Endothelial cell of umbilical vein (primary cell): ENCODE measurements around the gene COL20A1. TPM values are rescaled to one million over a fixed set of nuclear protein-coding genes. Genes with fewer than 3 reads are reported as not detected.

Source experiments
- BruUV-seq: library from RNA; stranded (reverse); fragments of 400-500 nt; replicated peaks from 2 replicates; lab custom pipeline; 2021; lab: Mats Ljungman, UMichigan
- CTCF ChIA-PET: fragments of 300-600, 350-600 bp; sonication (Branson Sonifier 250); formaldehyde crosslinking; loops from one replicate; lab custom pipeline; 2021; ENCODE audit warnings: antibody characterized with exemption, inconsistent platforms; lab: Charles Lee
- POLR2A ChIA-PET: fragments of 300-600, 350-600 bp; sonication (Branson Sonifier 250); formaldehyde crosslinking; loops from one replicate; lab custom pipeline; 2021; ENCODE audit warnings: antibody characterized with exemption, inconsistent platforms; lab: Charles Lee
- DNase-seq: peaks from one replicate; pipeline ENCODE4 v3.0.0-alpha.2; 2011; ENCODE audit warnings: low read depth, low spot score
- FAIRE-seq: peaks from 2 replicates; lab custom pipeline; 2011; peaks lifted over from hg19 to GRCh38; lab: Jason Lieb, UNC
- H2AFZ ChIP-seq: 2 replicates; pipeline ENCODE4 v1.6.0; 2012; ENCODE audit warnings: low read depth, low read length, control low read depth, inconsistent platforms
- H3K27ac ChIP-seq: 2 replicates; pipeline ENCODE4 v1.5.1; 2011; ENCODE audit warnings: low read depth, mild to moderate bottlenecking, control low read depth, low read length, moderate library complexity; ENCODE audit not compliant: insufficient read depth
- H3K27me3 ChIP-seq, 2 experiments: 2 replicates each; pipeline versions ENCODE4 v1.6.0 to v1.6.1; 2011; ENCODE audit warnings: low read length in 2 of 2, mixed read lengths in 1 of 2; ENCODE audit not compliant: control insufficient read depth in 2 of 2, insufficient read depth in 2 of 2
- H3K36me3 ChIP-seq, 2 experiments: 2 replicates in 1 of 2; 3 replicates in 1 of 2; pipeline ENCODE4 v1.5.1; 2011; ENCODE audit warnings: low read length in 2 of 2, mild to moderate bottlenecking in 1 of 2, moderate library complexity in 1 of 2; ENCODE audit not compliant: control insufficient read depth in 2 of 2, insufficient read depth in 2 of 2; ENCODE audit errors: extremely low read depth in 1 of 2
- H3K4me1 ChIP-seq: 3 replicates; pipeline ENCODE4 v1.5.1; 2011; ENCODE audit warnings: mild to moderate bottlenecking, low read length; ENCODE audit not compliant: control insufficient read depth, insufficient read depth; ENCODE audit errors: extremely low read depth
- H3K4me2 ChIP-seq: 2 replicates; pipeline ENCODE4 v1.6.1; 2011; ENCODE audit warnings: low read length, control low read depth, mixed read lengths; ENCODE audit not compliant: insufficient read depth
- H3K4me3 ChIP-seq, 3 experiments: fragments of 200-600 bp in 1 of 3; sonication (generic), shearing (Covaris generic) in 1 of 3; replicated peaks in 1 of 3; 2 replicates each; pipeline ENCODE4 v1.5.1; 2011 to 2016; ENCODE audit warnings: control low read depth in 3 of 3, low read length in 3 of 3, mild to moderate bottlenecking in 2 of 3, inconsistent platforms in 1 of 3, low read depth in 1 of 3, moderate library complexity in 1 of 3; ENCODE audit not compliant: insufficient read depth in 1 of 3
- H3K79me2 ChIP-seq: 2 replicates; pipeline ENCODE4 v1.6.0; 2012; ENCODE audit warnings: low read length, inconsistent platforms; ENCODE audit not compliant: control insufficient read depth, insufficient read depth
- H3K9ac ChIP-seq: replicated peaks from 2 replicates; pipeline ENCODE3; 2011; ENCODE audit warnings: low read length, control low read depth; ENCODE audit not compliant: insufficient read depth; ENCODE audit errors: extremely low read depth
- H3K9me1 ChIP-seq: replicated peaks from 3 replicates; pipeline ENCODE4 v1.6.0; 2011; ENCODE audit warnings: mild to moderate bottlenecking, low read length; ENCODE audit not compliant: control insufficient read depth, insufficient read depth; ENCODE audit errors: extremely low read depth
- H3K9me3 ChIP-seq: replicated peaks from 2 replicates; pipeline ENCODE4 v1.5.1; 2012; ENCODE audit warnings: low read length, inconsistent platforms; ENCODE audit not compliant: control insufficient read depth, insufficient read depth
- H4K20me1 ChIP-seq: replicated peaks from 2 replicates; pipeline ENCODE3; 2011; ENCODE audit warnings: mild to moderate bottlenecking, low read length; ENCODE audit not compliant: control insufficient read depth, insufficient read depth; ENCODE audit errors: extremely low read depth
- FOS ChIP-seq: IDR thresholded peaks from 2 replicates; pipeline ENCODE4 v1.6.1; 2011; ENCODE audit warnings: mild to moderate bottlenecking, low read length, moderate library complexity, borderline replicate concordance; ENCODE audit not compliant: insufficient read depth
- JUN ChIP-seq: IDR thresholded peaks from 2 replicates; pipeline ENCODE4 v1.6.1; 2011; ENCODE audit warnings: borderline replicate concordance, low read depth; ENCODE audit not compliant: insufficient read length, insufficient read depth
- MYC ChIP-seq: IDR thresholded peaks from one replicate; pipeline ENCODE4 v1.6.1; 2011; ENCODE audit warnings: mild to moderate bottlenecking, low read depth, low read length
- POLR2A ChIP-seq: IDR thresholded peaks from 2 replicates; pipeline ENCODE4 v1.6.1; 2012; ENCODE audit warnings: low read depth, mild to moderate bottlenecking, control low read depth, low read length
- dilution Hi-C: fragments of 300-500 bp; cut with MboI; formaldehyde crosslinking; loops from one replicate; pipeline ENCODE4 v1.15.0; 2019; ENCODE audit warnings: low sequenced_read_pairs; ENCODE audit not compliant: extremely low pct_ligation_motif_present
- intact Hi-C: fragments of 100-400 bp; cut with micrococcal nuclease; formaldehyde crosslinking; loops from one replicate; pipeline ENCODE4 v1.10.0; 2022
- polyA plus RNA-seq, 4 experiments: library from polyadenylated mRNA; depleted of rRNA in 3 of 4; stranded (reverse) in 3 of 4; unstranded in 1 of 4; fragments of >200 nt; gene quantifications; 2 replicates each; pipeline versions ENCODE4 v1.2.1 to v1.2.3, GENCODE V29; 2011 to 2012; ENCODE audit warnings: missing spikeins in 1 of 4
- total RNA-seq: library from RNA; stranded (reverse); gene quantifications from 2 replicates; pipeline ENCODE4 v1.2.3, GENCODE V29; 2021
- TF ChIP-seq, protein P1 (sequence below), 2 donors: IDR thresholded peaks; 1 replicate in 1 of 2; 2 replicates in 1 of 2; pipeline ENCODE4 v1.5.1; 2011; ENCODE audit warnings: low read length in 2 of 2, mild to moderate bottlenecking in 2 of 2, moderate library complexity in 2 of 2, control low read depth in 1 of 2, inconsistent platforms in 1 of 2, low read depth in 1 of 2; ENCODE audit not compliant: insufficient read depth in 1 of 2; ENCODE audit errors: extremely low read depth in 1 of 2

Gene COL20A1
- total and polyA plus RNA-seq, 2 donors (not counting 3 experiments of a cell fraction or from before 2014, with no cell fraction given), result not detected

DNA sequence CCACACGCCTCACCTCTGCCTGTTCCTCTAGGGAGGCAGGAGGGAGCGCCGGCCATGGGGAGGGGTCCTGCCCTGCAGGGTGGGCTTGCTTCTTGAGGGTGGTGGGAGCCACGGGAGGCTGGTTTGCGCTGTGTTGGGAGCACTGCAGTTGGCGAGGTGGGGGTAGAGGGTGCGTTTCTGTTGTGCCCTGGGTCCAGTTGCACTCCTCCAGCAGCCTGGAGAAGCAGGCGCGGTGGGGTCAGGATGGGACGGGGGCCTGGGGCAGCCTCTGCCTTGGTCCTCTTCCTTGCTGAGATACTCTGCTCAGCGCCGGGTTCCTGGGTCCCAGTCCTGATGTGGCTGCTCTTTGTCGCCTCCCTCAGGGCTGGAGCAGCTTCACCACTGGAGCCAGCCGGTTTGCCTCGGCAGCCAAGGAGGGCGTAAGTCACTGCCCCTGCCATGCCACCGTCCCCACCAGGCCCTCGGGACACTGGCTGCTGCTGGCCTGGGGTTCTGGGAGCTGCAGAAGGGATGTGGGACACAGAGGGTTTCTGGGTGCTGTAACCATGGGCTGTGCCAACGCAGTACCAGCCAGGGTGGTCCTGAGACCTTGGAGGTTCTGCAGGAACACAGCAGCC, 11.9 kb upstream of the COL20A1 start:
- no peak for DNase-seq
- Histone ChIP-seq H3K9ac (no peak overlapping the region), H3K27me3 (no peaks in the 10 kb centered on the region), H3K4me3 (no peak overlapping the region), H4K20me1 (no peaks in the 10 kb centered on the region), H3K4me1 (no peaks in the 10 kb centered on the region), H3K27ac (no peak overlapping the region), H3K9me1 (no peaks in the 10 kb centered on the region), H2AFZ (no peak overlapping the region), H3K36me3 (peaks cover 7 to 64% of the 10 kb centered on the region in 2 experiments), H3K9me3 (no peaks in the 10 kb centered on the region), H3K79me2 (peaks cover 14% of the 10 kb centered on the region), H3K4me2 (no peak overlapping the region)
- TF ChIP-seq FOS (no peak), MYC (no peak), POLR2A (no peak), JUN (no peak)
- TF ChIP-seq, protein P1, sequence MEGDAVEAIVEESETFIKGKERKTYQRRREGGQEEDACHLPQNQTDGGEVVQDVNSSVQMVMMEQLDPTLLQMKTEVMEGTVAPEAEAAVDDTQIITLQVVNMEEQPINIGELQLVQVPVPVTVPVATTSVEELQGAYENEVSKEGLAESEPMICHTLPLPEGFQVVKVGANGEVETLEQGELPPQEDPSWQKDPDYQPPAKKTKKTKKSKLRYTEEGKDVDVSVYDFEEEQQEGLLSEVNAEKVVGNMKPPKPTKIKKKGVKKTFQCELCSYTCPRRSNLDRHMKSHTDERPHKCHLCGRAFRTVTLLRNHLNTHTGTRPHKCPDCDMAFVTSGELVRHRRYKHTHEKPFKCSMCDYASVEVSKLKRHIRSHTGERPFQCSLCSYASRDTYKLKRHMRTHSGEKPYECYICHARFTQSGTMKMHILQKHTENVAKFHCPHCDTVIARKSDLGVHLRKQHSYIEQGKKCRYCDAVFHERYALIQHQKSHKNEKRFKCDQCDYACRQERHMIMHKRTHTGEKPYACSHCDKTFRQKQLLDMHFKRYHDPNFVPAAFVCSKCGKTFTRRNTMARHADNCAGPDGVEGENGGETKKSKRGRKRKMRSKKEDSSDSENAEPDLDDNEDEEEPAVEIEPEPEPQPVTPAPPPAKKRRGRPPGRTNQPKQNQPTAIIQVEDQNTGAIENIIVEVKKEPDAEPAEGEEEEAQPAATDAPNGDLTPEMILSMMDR (IDR thresholded peaks at IDR 0.05; ENCODE audit: extremely low read depth in 1 of 2, insufficient read depth in 1 of 2, low read depth in 1 of 2, low read length in 2 of 2), result peak in 1 of 2 donors; percentile 32
- BruUV-seq, result no TSS peak
- ChIA-PET POLR2A (no interaction called here), CTCF (interaction anchor here (1.1 to 3.2 kb wide), 4 partner anchors 10 to 60 kb away, joined by 3 to 22 read pairs (median 9); no protein-coding TSS in a partner anchor)
- no peak for FAIRE-seq
- intact Hi-C loops, result no loop called here
- dilution Hi-C loops, result no loop called here
